Mesenchymal stem cell (in vitro differentiated cells and primary cell): ENCODE data around the gene TENM4.

Experiments
- DNase-seq: peaks from one replicate; pipeline ENCODE4 v3.0.0-alpha.2; 2013
- H2AFZ ChIP-seq: one replicate; pipeline ENCODE4 v1.6.1; 2013; ENCODE audit warnings: low read depth, mild to moderate bottlenecking, control low read depth, inconsistent platforms, low read length, moderate library complexity
- H2AK5ac ChIP-seq: 2 replicates; pipeline ENCODE4 v1.6.1; 2013; ENCODE audit warnings: low read length, moderate library complexity, mild to moderate bottlenecking, inconsistent platforms; ENCODE audit not compliant: severe bottlenecking
- H2BK120ac ChIP-seq: one replicate; pipeline ENCODE4 v1.6.1; 2013; ENCODE audit warnings: low read depth, mild to moderate bottlenecking, inconsistent platforms, low read length, moderate library complexity
- H2BK12ac ChIP-seq, 2 experiments: one replicate each; pipeline ENCODE4 v1.6.1; 2013; ENCODE audit warnings: inconsistent platforms in 2 of 2, low read length in 2 of 2, mild to moderate bottlenecking in 2 of 2, moderate library complexity in 2 of 2, control low read depth in 1 of 2
- H2BK15ac ChIP-seq: one replicate; pipeline ENCODE4 v1.6.1; 2013; ENCODE audit warnings: mild to moderate bottlenecking, low read depth, inconsistent platforms; ENCODE audit not compliant: poor library complexity, severe bottlenecking
- H2BK5ac ChIP-seq: 2 replicates; pipeline ENCODE4 v1.6.1; 2013; ENCODE audit warnings: low read depth, mild to moderate bottlenecking, low read length, control low read depth, inconsistent platforms; ENCODE audit not compliant: poor library complexity, severe bottlenecking
- H3K14ac ChIP-seq, 2 experiments: one replicate each; pipeline ENCODE4 v1.6.1; 2013; ENCODE audit warnings: inconsistent platforms in 2 of 2, low read length in 2 of 2, control low read depth in 1 of 2, mild to moderate bottlenecking in 1 of 2, moderate library complexity in 1 of 2
- H3K18ac ChIP-seq, 2 experiments: one replicate each; pipeline ENCODE4 v1.6.1; 2013; ENCODE audit warnings: inconsistent platforms in 2 of 2, low read length in 2 of 2, control low read depth in 1 of 2, low read depth in 1 of 2, mild to moderate bottlenecking in 1 of 2
- H3K23ac ChIP-seq, 2 experiments: one replicate each; pipeline ENCODE4 v1.6.1; 2013; ENCODE audit warnings: inconsistent platforms in 2 of 2, low read length in 2 of 2, mild to moderate bottlenecking in 2 of 2, moderate library complexity in 2 of 2, control low read depth in 1 of 2
- H3K27ac ChIP-seq: 2 replicates; pipeline ENCODE4 v1.5.1; 2013; ENCODE audit warnings: mild to moderate bottlenecking, moderate library complexity, low read length, control low read depth, inconsistent platforms; ENCODE audit not compliant: poor library complexity, severe bottlenecking
- H3K27me3 ChIP-seq, 2 experiments: 2 replicates each; pipeline versions ENCODE4 v1.6.1 to v1.7.0; 2013; ENCODE audit warnings: low read length in 2 of 2, mild to moderate bottlenecking in 2 of 2, moderate library complexity in 2 of 2, control low read depth in 1 of 2, inconsistent platforms in 1 of 2; ENCODE audit not compliant: control insufficient read depth in 1 of 2, insufficient read depth in 1 of 2
- H3K36me3 ChIP-seq, 2 experiments: 2 replicates each; pipeline versions ENCODE4 v1.6.1 to v1.7.0; 2013; ENCODE audit warnings: low read length in 2 of 2, control low read depth in 1 of 2, inconsistent platforms in 1 of 2, low read depth in 1 of 2, mild to moderate bottlenecking in 1 of 2; ENCODE audit not compliant: insufficient read depth in 2 of 2, control insufficient read depth in 1 of 2
- H3K4ac ChIP-seq, 2 experiments: one replicate each; pipeline ENCODE4 v1.6.1; 2013; ENCODE audit warnings: inconsistent platforms in 2 of 2, low read length in 2 of 2, mild to moderate bottlenecking in 2 of 2, moderate library complexity in 2 of 2, control low read depth in 1 of 2, low read depth in 1 of 2
- H3K4me1 ChIP-seq: 2 replicates; pipeline ENCODE4 v1.6.1; 2013; ENCODE audit warnings: low read depth, low read length, control low read depth; ENCODE audit not compliant: control insufficient read depth, insufficient read depth
- H3K4me2 ChIP-seq: 2 replicates; pipeline ENCODE4 v1.6.1; 2013; ENCODE audit warnings: low read length, mild to moderate bottlenecking, inconsistent platforms; ENCODE audit not compliant: poor library complexity, severe bottlenecking
- H3K4me3 ChIP-seq, 2 experiments: 2 replicates each; pipeline versions ENCODE4 v1.5.1 to v1.7.0; 2013; ENCODE audit warnings: low read length in 2 of 2, mild to moderate bottlenecking in 2 of 2, control low read depth in 1 of 2, low read depth in 1 of 2; ENCODE audit not compliant: insufficient read depth in 1 of 2
- H3K79me1 ChIP-seq: replicated peaks from 2 replicates; pipeline ENCODE4 v1.6.1; 2013; ENCODE audit warnings: mild to moderate bottlenecking, control low read depth, low read length, inconsistent platforms; ENCODE audit not compliant: poor library complexity, severe bottlenecking
- H3K9ac ChIP-seq: 2 replicates; pipeline ENCODE4 v1.7.0; 2013; ENCODE audit warnings: mild to moderate bottlenecking, low read length, moderate library complexity
- H3K9me3 ChIP-seq: 2 replicates; pipeline ENCODE4 v1.7.0; 2013; ENCODE audit warnings: mild to moderate bottlenecking, low read length; ENCODE audit not compliant: control insufficient read depth
- H4K8ac ChIP-seq: one replicate; pipeline ENCODE4 v1.6.1; 2013; ENCODE audit warnings: inconsistent platforms, mild to moderate bottlenecking, low read length, moderate library complexity
- H4K91ac ChIP-seq: one replicate; pipeline ENCODE4 v1.6.1; 2013; ENCODE audit warnings: mild to moderate bottlenecking, low read length, inconsistent platforms
- WGBS: methylation state at CpG from one replicate; pipeline ENCODE4 v1.1.7; 2013; ENCODE audit warnings: mixed read lengths; 5-methylcytosine and 5-hydroxymethylcytosine counted together

TENM4 gene

GRCh38 chr11:78727816-78728215, 713.0 kb downstream of the TENM4 start:
- no peak overlapping the region for H2BK5ac ChIP-seq
- no peak overlapping the region for H2AFZ ChIP-seq
- no peak overlapping the region for H2AK5ac ChIP-seq
- no peak overlapping the region for H3K4ac ChIP-seq
- H4K91ac ChIP-seq = no peak overlapping the region
- no peaks in the 10 kb centered on the region for H3K79me1 ChIP-seq
- 37% methylated on average over 5 of the region's 5 CpGs for WGBS
- H2BK120ac ChIP-seq = no peak overlapping the region
- no peak overlapping the region for H3K27ac ChIP-seq
- H2BK15ac ChIP-seq = no peak overlapping the region
- no peak for DNase-seq
- H2BK12ac ChIP-seq = no peak overlapping the region
- H3K9ac ChIP-seq = no peak overlapping the region
- H3K4me2 ChIP-seq = no peak overlapping the region
- no peak overlapping the region for H3K23ac ChIP-seq
- H4K8ac ChIP-seq = no peak overlapping the region
- peaks cover 2 to 33% of the 10 kb centered on the region in 2 experiments for H3K36me3 ChIP-seq
- H3K9me3 ChIP-seq = no peaks in the 10 kb centered on the region
- no peaks in the 10 kb centered on the region for H3K27me3 ChIP-seq
- no peak overlapping the region for H3K4me3 ChIP-seq
- H3K18ac ChIP-seq = no peak overlapping the region
- H3K4me1 ChIP-seq = no peaks in the 10 kb centered on the region
- H3K14ac ChIP-seq = no peak overlapping the region

GRCh38 chr11:78725200-78725599, 715.6 kb downstream of the TENM4 start:
- H4K8ac ChIP-seq = no peak overlapping the region
- H3K4me1 ChIP-seq = peaks cover 6% of the 10 kb centered on the region
- no peak overlapping the region for H2BK5ac ChIP-seq
- H3K4me2 ChIP-seq = no peak overlapping the region
- 92% methylated on average over 5 of the region's 5 CpGs for WGBS
- no peak for DNase-seq
- no peak overlapping the region for H3K14ac ChIP-seq
- H2AK5ac ChIP-seq = no peak overlapping the region
- H4K91ac ChIP-seq = no peak overlapping the region
- no peaks in the 10 kb centered on the region for H3K79me1 ChIP-seq
- H3K9ac ChIP-seq = no peak overlapping the region
- H3K4me3 ChIP-seq = no peak overlapping the region
- no peak overlapping the region for H3K27ac ChIP-seq
- H2BK15ac ChIP-seq = no peak overlapping the region
- H3K4ac ChIP-seq = no peak overlapping the region
- no peak overlapping the region for H2BK12ac ChIP-seq
- H3K9me3 ChIP-seq = no peaks in the 10 kb centered on the region
- no peak overlapping the region for H2AFZ ChIP-seq
- no peaks in the 10 kb centered on the region for H3K27me3 ChIP-seq
- no peak overlapping the region for H3K18ac ChIP-seq
- no peak overlapping the region for H2BK120ac ChIP-seq
- peak overlapping the region in 1 of 2 experiments; percentile 32 for H3K23ac ChIP-seq
- peaks cover 0 to 45% of the 10 kb centered on the region in 2 experiments for H3K36me3 ChIP-seq

GRCh38 chr11:78722786-78723185, 718.0 kb downstream of the TENM4 start:
- H3K18ac ChIP-seq = no peak overlapping the region
- no peak overlapping the region for H3K4me2 ChIP-seq
- no peak overlapping the region for H3K27ac ChIP-seq
- H3K27me3 ChIP-seq = no peaks in the 10 kb centered on the region
- H2BK12ac ChIP-seq = no peak overlapping the region
- H3K23ac ChIP-seq = no peak overlapping the region
- no peak overlapping the region for H2AK5ac ChIP-seq
- H4K91ac ChIP-seq = no peak overlapping the region
- H3K4me3 ChIP-seq = no peak overlapping the region
- H3K36me3 ChIP-seq = peaks cover 0 to 38% of the 10 kb centered on the region in 2 experiments
- no peak for DNase-seq
- H3K4ac ChIP-seq = no peak overlapping the region
- H3K14ac ChIP-seq = no peak overlapping the region
- H2AFZ ChIP-seq = no peak overlapping the region
- no peak overlapping the region for H2BK120ac ChIP-seq
- no peak overlapping the region for H3K9ac ChIP-seq
- H4K8ac ChIP-seq = no peak overlapping the region
- H3K9me3 ChIP-seq = no peaks in the 10 kb centered on the region
- H2BK5ac ChIP-seq = no peak overlapping the region
- 91% methylated on average over 5 of the region's 5 CpGs for WGBS
- H3K79me1 ChIP-seq = no peaks in the 10 kb centered on the region
- peaks cover 7% of the 10 kb centered on the region for H3K4me1 ChIP-seq
- H2BK15ac ChIP-seq = no peak overlapping the region

GRCh38 chr11:78720281-78720989, 720.4 kb downstream of the TENM4 start:
- Histone ChIP-seq H3K4ac (no peak overlapping the region), H4K8ac (no peak overlapping the region), H3K9me3 (no peaks in the 10 kb centered on the region), H3K4me3 (no peak overlapping the region), H3K18ac (no peak overlapping the region), H2BK5ac (no peak overlapping the region), H2BK120ac (no peak overlapping the region), H3K23ac (no peak overlapping the region), H3K4me2 (no peak overlapping the region), H3K27ac (no peak overlapping the region), H2AK5ac (no peak overlapping the region), H3K27me3 (no peaks in the 10 kb centered on the region), H2AFZ (no peak overlapping the region), H3K14ac (no peak overlapping the region), H2BK12ac (no peak overlapping the region), H3K4me1 (peaks cover 13% of the 10 kb centered on the region), H2BK15ac (no peak overlapping the region), H4K91ac (no peak overlapping the region), H3K79me1 (no peaks in the 10 kb centered on the region), H3K9ac (no peak overlapping the region), H3K36me3 (peaks cover 0 to 31% of the 10 kb centered on the region in 2 experiments)
- no peak for DNase-seq
